Stimulated activated CD4-positive, alpha-beta T cell treated with anti-CD3 and anti-CD28 coated beads, Interleukin-4, amount 100 ng/mL, for 4 hours (primary cell): ENCODE measurements around the gene SNCG.
"Not testable (repeated sequence)": the region's sequence is repeated elsewhere in the genome, so short reads cannot be mapped to it uniquely, and the experiment has no call there.

ENCODE experiments used
- DNase-seq, 2 experiments: peaks; one replicate each; pipeline ENCODE4 v3.0.0-alpha.2; 2020

The SNCG gene

GRCh38 chr10:86958116-86958900 is at the start of gene SNCG:
TSS of gene SNCG (plus strand) at chr10:86958599. CDS start at chr10:86958698, 99 bp downstream.
- DNase-seq: no peak

- DNase-seq: no peak
Observed at GRCh38 chr10:86914734-86915133, 43.7 kb upstream of the SNCG start.

GRCh38 chr10:86918022-86918471 is 40.4 kb upstream of the SNCG start:
- DNase-seq: no peak

GRCh38 chr10:86922553-86922961 is 35.8 kb upstream of the SNCG start:
- no peak for DNase-seq

GRCh38 chr10:86929468-86930380 is 28.7 kb upstream of the SNCG start:
- no peak for DNase-seq

GRCh38 chr10:86931872-86932271 is 26.5 kb upstream of the SNCG start:
- DNase-seq: no peak

GRCh38 chr10:86932674-86933073 is 25.7 kb upstream of the SNCG start:
- DNase-seq: no peak

GRCh38 chr10:86934162-86934711 is 24.2 kb upstream of the SNCG start:
- not testable (repeated sequence) for DNase-seq

GRCh38 chr10:86936661-86937501 is 21.5 kb upstream of the SNCG start:
- no peak for DNase-seq

- DNase-seq: no peak
Observed at GRCh38 chr10:86937502-86938154, 20.8 kb upstream of the SNCG start.

GRCh38 chr10:86938260-86938659 is 20.1 kb upstream of the SNCG start:
- no peak for DNase-seq

- DNase-seq: not testable (repeated sequence)
Observed at GRCh38 chr10:86940076-86940475, 18.3 kb upstream of the SNCG start.

- DNase-seq: no peak
Observed at GRCh38 chr10:86940677-86941076, 17.7 kb upstream of the SNCG start.

GRCh38 chr10:86941426-86941825 is 17.0 kb upstream of the SNCG start:
- no peak for DNase-seq

GRCh38 chr10:86941991-86942421 is 16.4 kb upstream of the SNCG start:
- no peak for DNase-seq

GRCh38 chr10:86942441-86943315 is 15.7 kb upstream of the SNCG start:
- DNase-seq: no peak

- no peak for DNase-seq
Observed at GRCh38 chr10:86943316-86944030, 14.9 kb upstream of the SNCG start.

- DNase-seq: no peak
Observed at GRCh38 chr10:86944031-86944419, 14.4 kb upstream of the SNCG start.

GRCh38 chr10:86944471-86944870 is 13.9 kb upstream of the SNCG start:
- no peak for DNase-seq

- DNase-seq: no peak
Observed at GRCh38 chr10:86944907-86945306, 13.5 kb upstream of the SNCG start.
